Left ventricle myocardium superior (tissue), 1 donor: ENCODE data around the gene RPL27. TPM values are rescaled to one million over a fixed set of nuclear protein-coding genes. Genes with fewer than 3 reads are reported as not detected.
"Not testable (repeated sequence)": the region's sequence is repeated elsewhere in the genome, so short reads cannot be mapped to it uniquely, and the experiment has no call there.

Source experiments
- ATAC-seq: fragments of 200-7000 bp; cut with Tn5 transposase; one replicate; pipeline ENCODE4 v1.9.1; 2020; ENCODE audit warnings: mild to moderate bottlenecking, moderate library complexity
- DNase-seq: peaks from one replicate; pipeline ENCODE4 v3.0.0-alpha.2; 2020
- intact Hi-C: fragments of 100-400 bp; cut with micrococcal nuclease; formaldehyde crosslinking; loops from one replicate; pipeline ENCODE4 v1.11.0; 2022
- long read RNA-seq: library from polyadenylated mRNA; unstranded; transcript quantifications from one replicate; pipeline ENCODE4 v2.0.0, GENCODE V29; 2021
- total RNA-seq: library from RNA; stranded (reverse); fragmentation: NEBNext Ultra II Directional; extraction: Animal tissue kit (Norgen Biotek cat#: 25700); gene quantifications from one replicate; pipeline ENCODE4 v1.2.1, GENCODE V29; 2021
- donor health status: DM: no; HTN: yes; CAD: no; lungs with severe emphysema.

Gene RPL27
- 694 TPM for total RNA-seq
- long read RNA-seq, transcript RPL27-206 (4 exons, 730 nt): minor isoform, 36 of 288 reads
- long read RNA-seq, transcript RPL27-201 (5 exons, 505 nt): major isoform, 202 of 288 reads
- long read RNA-seq, transcript RPL27-208 (3 exons, 1,872 nt): minor isoform, 5 of 288 reads
- long read RNA-seq, partial matches to known transcripts: 40 of 288 reads
- long read RNA-seq, other reads (novel, unspliced or antisense): 2 of 288 reads

DNA sequence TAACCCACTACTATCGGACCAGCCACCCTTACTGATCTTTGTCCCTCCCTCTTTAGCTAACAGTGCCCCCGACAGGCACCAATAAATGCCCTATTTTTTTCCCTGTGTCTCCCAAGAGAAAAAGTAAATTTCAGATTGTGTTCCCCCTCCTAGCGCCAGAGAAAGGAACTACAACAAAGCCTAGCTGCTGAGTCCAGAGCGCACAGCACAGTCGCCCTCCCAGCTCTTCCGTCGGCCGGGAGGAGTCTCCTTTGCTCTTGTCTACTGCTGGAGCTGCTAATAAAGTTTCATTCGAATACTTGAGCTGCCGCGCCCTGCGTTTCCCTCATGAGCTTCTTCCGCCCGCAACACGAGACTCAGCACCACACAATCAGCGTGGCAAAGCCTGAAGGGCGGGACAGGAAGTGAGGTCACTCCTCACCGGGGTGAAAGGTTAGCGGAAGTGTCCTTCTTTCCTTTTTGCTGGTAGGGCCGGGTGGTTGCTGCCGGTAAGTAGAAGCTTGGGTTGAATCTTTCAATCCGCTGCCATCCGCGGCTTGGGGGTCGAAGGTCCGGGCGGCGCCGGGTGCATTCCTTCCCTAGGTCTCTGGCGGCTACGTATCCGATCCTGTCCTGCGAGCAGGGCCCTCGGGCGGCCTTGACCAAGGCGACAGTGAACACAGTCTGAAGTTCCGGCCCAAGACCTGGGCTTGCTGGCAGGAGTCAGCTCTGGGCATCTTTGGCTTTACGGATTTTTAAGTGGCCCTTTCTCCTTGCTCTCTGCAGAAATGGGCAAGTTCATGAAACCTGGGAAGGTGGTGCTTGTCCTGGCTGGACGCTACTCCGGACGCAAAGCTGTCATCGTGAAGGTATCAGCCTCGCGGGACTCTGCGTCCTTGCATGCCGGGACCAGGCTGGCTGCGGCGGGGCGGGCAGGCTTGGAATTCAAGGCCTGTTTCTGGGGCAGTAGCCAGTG lies at the start of gene RPL27:
TSS of gene RPL27 (plus strand) at position 436 of the 955 bp plus-strand sequence. CDS start at position 768, 332 bp downstream.
- ATAC-seq (peak; percentile 98), DNase-seq (peak; percentile 97)
- intact Hi-C loops: no loop called here

DNA sequence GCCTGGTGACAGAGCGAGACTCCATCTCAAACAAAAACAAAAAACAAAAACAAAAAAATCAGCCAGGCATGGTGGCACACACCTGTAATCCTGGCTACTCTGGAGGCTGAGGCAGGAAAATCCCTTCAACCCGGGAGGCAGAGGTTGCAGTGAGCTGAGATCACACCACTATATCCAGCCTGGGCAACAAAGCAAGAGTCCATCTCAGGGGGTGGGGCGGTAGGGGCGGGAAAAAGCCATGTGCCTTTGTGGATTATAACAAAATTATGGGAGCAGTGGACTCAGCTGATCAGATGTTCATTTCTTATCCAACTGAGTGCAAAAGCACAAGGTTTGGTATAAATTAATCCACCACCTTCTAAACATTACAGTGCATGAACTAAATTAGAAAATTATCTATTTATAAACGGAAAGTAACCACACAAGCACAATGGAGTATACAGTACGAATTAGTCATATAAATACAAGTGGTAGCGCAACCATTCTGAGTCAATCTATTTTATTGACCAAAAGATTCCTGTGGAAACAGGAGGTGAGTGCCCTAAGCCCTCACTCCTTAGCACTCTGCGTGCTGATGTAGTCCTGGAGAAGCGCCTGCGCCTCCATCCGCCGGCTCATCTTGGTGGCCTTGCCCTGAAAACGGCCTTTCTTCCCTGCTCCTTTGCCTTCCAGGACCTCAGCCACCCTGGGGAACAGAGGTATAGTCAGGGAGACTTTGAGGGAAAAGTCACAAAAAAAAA lies 48.0 kb upstream of the RPL27 start:
- ATAC-seq (no peak), DNase-seq (no peak)
- intact Hi-C loops: no loop called here

DNA sequence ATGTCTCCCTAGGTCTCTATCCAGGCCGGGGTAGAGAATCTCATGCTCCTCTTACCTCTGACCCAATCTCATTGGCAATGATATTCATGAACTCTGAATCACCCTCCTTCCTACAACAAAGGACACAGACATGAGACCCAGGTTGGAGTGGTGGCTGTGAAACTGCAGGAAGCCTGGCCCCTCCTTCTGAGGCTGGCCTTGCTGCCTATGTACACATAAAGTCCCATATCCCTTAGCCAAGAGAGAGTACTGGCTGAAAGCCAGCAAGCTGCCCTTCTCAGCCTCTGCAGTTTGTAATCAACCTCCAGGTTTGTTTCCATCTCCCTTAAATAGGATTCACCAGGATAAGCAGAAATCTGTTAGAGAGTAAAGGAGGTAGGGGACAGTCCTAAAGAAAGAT lies 44.5 kb upstream of the RPL27 start:
- no peak for ATAC-seq
- intact Hi-C loops: no loop called here
- no peak for DNase-seq

DNA sequence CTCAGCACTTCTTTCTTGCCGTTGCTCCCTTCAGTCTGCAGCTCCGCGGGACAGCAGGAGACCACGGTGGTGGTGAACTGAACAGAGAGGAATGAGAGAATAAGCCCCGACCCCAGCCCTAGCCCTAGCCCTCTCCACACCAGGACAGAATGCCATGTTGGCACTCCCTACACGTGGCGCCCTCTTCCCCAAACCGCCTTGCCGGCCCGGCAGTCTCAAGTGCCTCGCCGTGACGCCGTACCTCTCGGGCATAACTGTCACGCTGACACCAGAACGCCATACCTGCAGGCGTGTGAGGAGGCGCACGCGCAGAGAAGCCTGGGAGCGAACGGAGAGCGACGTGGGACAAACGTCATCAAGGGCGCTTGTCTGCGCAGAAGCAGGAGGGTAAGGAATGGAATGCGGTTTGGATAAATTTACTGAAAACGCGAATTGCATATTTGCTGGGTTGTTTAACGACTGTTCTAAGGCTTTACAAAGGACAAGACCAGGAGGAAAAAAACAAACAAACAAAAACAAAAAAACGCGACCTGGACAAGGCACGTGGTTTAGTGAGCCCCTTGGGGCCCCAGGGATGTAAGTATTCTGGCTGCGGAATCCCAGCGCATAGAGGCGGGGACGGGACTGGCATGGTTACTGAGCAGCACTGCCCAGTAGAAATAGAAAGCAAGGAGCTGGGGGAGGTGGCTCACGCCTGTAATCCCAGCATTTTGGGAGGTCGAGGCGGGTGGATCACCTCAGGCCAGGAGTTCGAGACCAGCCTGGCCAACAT lies 33.9 kb upstream of the RPL27 start, which contains the start of gene AARSD1:
TSS of gene AARSD1 (minus strand) at position 294 of the 772 bp plus-strand sequence. CDS start at position 280, 14 bp downstream.
- DNase-seq (peak; percentile 95), ATAC-seq (peak; percentile 99)
- intact Hi-C loops: no loop called here

DNA sequence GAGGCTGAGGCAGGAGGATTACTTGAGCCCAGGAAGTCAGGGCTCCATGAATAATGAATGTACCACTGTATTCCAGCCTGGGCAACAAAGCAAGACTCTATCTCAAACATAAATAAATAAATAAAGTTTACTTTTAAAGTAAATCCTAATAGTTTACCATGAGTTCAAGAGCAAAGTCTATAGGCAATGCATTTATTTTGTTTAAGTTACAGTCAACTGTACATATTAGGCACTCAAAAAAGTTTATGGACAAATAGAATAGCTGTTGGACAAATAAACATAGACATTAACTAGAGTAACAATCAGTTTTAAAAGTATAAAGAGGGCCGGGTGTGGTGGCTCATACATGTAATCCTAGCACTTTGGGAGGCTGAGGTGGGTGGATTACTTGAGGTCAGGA lies 30.3 kb upstream of the RPL27 start:
- no peak for ATAC-seq
- intact Hi-C loops: no loop called here

DNA sequence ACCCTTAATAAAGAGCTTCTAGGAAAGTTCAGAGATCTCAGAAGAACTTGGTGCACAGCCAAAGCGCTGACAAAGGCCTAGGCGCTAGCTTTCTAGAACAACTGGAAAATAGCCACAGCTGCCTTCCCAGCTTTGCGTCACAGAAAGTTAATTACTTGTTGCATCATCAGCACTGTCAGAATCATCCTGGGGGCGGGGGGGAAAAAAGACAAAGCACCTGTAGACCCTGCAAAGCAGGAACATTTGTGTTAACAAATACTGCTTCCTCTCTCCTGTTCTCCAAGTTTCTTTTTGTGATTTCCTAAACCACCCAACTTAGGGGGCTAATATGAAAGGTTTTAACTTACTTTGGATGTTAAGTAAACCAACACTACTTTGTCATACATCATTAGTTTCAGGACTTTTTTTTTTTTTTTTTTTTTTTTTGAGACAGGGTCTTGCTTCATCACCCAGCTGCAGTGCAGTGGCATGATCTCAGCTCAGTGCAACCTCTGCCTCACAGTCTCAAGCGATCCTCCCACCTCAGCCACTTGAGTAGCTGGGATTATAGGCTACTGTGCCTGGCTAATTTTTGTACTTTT lies 29.1 kb upstream of the RPL27 start:
- intact Hi-C loops: no loop called here
- DNase-seq (no peak), ATAC-seq (no peak)

More for the DNA sequence above, 30.3 kb upstream of the RPL27 start:
- DNase-seq: no peak

DNA sequence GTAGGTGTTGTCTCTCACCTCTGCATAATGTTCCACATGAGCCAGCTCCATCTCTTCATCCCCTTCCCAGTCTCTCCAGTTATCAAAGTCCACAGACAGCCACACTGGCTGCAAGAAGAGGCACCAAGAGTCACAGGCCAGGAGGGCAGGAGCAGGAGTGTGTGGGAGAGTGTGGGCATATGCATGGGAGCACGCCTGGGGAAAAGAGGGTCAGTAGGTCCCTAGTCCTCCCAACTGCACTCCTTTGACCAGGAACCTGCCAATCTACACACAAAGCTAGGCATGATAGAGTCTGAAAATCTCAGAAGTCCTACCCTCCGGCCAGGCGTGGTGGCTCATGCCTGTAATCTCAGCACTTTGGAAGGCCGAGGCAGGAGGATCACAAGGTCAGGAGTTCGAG lies 26.6 kb upstream of the RPL27 start:
- DNase-seq (no peak), ATAC-seq (no peak)
- intact Hi-C loops: no loop called here

DNA sequence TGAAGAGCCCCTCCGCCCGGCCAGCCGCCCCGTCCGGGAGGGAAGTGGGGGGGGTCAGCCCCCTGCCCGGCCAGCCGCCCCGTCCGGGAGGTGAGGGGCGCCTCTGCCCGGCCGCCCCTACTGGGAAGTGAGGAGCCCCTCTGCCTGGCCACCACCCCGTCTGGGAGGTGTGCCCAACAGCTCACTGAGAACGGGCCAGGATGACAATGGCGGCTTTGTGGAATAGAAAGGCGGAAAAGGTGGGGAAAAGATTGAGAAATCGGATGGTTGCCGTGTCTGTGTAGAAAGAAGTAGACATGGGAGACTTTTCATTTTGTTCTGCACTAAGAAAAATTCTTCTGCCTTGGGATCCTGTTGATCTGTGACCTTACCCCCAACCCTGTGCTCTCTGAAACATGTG lies 24.9 kb upstream of the RPL27 start:
- intact Hi-C loops, DNase-seq, ATAC-seq: not testable (repeated sequence)

DNA sequence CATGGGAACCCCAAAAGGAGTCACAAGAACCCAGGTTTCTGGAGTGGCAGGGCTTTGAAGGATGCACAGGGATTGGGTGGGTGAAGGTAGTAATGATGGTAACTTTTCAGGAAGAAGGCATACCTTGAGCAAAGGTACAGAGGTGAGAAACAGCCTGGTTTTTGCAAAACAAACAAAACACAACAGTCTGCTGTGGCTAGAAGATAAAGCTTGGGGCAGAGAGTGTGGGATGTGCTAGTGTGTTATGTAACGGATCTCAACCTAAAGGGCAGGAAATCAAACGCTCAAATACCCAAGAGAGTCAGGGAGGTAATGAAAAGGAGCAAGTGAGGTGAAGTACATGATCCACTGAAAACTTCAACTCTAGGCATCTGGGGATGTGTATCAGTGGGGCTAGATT lies 23.0 kb upstream of the RPL27 start:
- intact Hi-C loops: no loop called here
- ATAC-seq (no peak), DNase-seq (no peak)

DNA sequence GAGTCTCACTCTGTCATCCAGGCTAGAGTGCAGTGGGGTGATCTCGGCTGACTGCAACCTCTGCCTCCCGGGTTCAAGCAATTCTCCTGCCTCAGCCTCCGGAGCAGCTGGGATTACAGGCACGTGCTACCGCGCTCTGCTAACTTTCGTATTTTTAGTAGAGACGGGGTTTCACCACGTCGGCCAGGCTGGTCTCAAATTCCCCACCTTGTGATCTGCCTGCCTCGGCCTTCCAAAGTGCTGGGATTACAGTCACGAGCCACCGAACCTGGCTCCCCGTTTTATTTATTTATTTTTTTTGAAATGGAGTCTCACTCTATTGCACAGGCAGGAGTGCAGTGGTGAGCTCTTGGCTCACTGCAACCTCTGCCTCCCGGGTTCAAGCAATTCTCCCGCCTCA lies 22.5 kb upstream of the RPL27 start:
- intact Hi-C loops, ATAC-seq, DNase-seq: not testable (repeated sequence)

DNA sequence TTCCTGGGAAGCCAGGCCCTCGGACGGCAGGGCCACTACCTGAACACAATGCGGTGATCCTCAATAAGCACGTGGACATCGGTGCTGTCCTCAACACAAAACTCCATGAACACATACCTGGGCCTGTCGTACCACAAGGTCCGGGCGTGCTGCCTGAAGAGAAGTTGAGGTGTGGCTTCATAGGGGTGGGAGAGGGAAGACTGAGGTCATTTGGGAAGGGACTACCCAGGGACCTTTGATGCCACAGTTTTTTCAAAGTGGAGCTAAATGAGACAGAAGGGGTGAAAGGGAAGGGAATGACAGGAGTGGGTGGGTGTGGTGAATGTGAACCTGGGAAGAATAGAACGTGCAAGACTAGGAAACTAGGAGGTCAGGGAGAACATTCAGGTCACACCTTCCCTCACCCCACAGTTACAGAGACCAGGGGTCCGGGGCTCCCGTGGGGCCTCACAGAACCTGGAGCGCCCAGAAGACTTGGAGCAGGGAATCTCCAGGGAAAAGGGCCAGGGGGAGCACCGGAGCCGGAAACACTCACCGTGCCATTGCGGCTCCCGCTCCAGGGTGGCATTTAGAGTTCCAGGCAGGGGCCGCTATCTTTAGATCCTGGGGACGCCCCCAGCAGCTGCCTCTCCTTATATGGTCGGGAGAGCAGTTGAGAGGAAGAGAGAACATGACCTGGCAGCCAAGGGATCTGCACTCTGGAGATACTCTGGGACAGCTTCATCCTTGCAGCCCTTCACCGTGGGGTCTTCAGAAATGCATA lies 18.5 kb upstream of the RPL27 start, which contains the start of gene PTGES3L:
TSS of gene PTGES3L (minus strand) at position 570 of the 763 bp plus-strand sequence. CDS start at position 543, 27 bp downstream.
- ATAC-seq (peak; percentile 85), DNase-seq (peak; percentile 68)
- intact Hi-C loops: no loop called here

DNA sequence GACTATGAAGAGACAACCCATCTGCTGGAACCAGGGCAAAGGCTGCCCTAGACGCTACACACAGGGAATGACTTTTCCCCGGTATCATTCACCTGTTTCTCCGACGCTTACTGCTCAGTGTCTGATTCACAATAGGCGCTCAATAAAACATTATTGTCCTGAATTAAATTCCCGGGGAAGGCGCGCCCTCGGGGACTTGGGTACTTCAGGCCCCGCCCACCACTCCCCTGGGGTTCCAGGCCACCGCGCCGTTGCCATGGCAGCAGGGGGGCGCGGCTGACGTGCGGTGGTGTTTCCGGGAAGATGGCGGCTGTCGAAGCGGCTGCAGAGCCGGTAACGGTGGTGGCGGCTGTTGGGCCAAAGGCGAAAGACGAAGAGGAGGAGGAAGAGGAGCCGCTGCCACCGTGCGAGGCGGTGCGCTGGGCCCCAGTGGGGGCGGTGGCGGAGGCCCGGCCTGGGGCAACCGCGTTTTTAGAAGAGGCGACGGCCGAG lies 17.9 kb upstream of the RPL27 start, which contains the start of gene RUNDC1:
TSS of gene RUNDC1 (plus strand) at position 292 of the 492 bp plus-strand sequence. CDS start at position 304, 12 bp downstream.
- DNase-seq (peak; percentile 97), ATAC-seq (peak; percentile 95)
- intact Hi-C loops: no loop called here

DNA sequence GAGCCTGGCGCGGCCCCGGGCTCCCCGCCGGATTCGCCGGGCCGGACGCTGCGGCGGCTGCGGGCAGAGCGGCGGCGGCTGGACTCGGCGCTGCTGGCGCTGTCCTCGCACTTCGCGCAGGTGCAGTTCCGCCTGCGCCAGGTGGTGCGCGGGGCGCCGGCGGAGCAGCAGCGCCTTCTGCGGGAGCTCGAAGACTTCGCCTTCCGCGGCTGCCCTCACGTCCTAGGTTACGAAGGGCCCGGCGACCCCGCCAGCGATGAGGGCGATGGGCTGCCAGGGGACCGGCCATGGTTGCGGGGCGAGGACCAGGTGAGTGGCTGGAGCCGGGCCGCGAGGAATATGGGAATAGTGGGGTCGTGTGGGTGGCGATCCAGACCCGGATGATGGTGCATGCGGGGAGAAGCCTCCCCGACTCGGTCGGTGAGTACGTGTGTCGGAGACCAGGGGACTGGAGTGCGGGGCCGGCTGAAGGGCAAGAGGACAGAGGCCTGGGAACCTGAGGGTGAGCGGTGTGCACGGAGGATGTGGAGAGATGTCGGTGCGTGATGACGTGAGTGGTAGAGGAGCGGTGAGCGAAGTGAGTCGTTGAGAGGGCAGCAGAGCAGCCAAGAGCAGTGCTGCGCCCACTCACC lies 17.3 kb upstream of the RPL27 start:
- intact Hi-C loops: no loop called here
- DNase-seq (peak; percentile 58), ATAC-seq (peak; percentile 65)

DNA sequence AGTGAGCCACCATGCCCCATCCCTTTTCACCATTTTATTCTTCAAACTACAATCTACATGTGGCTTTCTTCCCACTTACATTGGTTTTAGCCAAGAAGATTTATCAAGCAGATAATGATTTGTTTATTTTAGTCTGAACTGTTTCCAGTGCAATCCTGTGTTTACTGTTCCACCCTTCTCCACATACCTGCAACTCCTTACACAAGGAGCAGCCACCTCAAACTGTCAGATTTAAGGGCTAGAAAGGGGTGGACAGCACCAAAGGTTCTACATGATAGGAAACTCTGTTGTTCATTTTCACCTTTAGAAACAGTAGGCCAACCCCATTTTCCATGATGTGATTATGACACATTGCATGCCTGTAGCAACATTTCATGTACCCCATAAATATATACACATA lies 16.0 kb upstream of the RPL27 start:
- intact Hi-C loops: no loop called here
- ATAC-seq: no peak

DNA sequence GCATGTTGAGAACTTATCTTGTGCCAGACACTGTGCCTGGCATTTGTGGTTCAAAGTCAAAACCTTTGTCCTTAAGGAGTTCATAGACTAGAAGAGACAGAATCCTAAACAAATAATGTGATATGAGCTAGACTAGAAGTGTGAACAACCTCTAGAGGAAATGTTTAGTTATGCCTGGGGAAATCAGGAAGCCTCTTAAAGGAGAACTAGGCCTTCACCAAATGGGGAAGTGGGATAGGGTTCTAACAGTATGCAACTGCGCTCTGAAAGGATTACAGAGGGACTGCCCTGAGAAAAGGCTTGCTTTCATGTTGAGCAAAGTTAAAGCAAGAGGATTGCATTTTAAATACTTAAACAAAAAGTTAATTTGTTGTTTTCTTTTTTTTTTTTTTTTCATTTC lies 13.0 kb upstream of the RPL27 start:
- ATAC-seq (no peak), DNase-seq (no peak)
- intact Hi-C loops: no loop called here

More for the DNA sequence above, 16.0 kb upstream of the RPL27 start:
- no peak for DNase-seq

DNA sequence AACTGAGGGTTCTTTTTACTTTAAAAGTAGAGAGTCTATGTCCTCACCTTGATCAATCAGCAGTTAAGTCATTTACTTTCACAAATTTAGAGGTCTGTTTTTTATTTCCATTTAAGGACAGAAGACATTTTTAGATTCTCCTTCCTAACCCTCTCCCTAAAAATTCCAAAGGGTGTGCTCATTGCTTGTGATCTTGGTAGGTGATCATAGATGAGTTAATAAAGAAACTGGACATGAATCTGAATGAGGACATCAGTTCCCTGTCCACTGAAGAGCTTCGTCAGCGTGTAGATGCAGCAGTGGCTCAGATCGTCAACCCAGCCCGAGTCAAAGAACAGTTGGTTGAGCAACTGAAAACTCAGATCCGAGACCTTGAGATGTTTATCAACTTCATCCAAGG lies 9.1 kb upstream of the RPL27 start:
- intact Hi-C loops: no loop called here
- no peak for ATAC-seq
- no peak for DNase-seq
